ENCODE results near the gene TMEM200B. TPM values are rescaled to one million over a fixed set of nuclear protein-coding genes. Genes with fewer than 3 reads are reported as not detected.

Gene TMEM200B
- total RNA-seq, 1 donor from 2014 or later = 25.8 TPM

DNA sequence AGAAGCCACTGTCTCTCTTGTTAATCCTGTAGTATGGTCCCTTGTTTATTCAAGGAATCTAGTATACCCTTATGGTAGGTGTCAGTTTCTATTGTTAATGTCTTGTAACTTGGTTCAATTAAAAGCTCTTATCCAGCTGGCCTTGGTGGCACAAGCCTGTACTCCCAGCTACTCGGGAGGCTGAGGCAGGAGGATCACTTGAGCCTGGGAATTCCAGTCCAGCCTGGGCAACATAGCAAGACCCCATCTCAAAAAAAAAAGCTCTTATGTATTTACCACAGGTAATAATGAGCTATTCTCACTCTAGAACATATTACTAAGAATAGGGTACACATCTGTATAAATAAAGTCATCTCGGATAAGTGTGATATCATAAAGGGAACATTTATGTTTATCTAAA lies 46.5 kb downstream of the TMEM200B start:
- DNase-seq (ENCODE audit: extremely low spot score in 2 of 2) = no peak
- Histone ChIP-seq H3K4me1 (no peaks in the 10 kb centered on the region), H3K27me3 (no peaks in the 10 kb centered on the region), H3K27ac (no peak overlapping the region), H3K36me3 (no peaks in the 10 kb centered on the region), H3K4me3 (no peak overlapping the region), H3K9me3 (no peaks in the 10 kb centered on the region)
- intact Hi-C loops (cut with DNase I) = no loop called here
- no peak for TF ChIP-seq POLR2AphosphoS5 (IDR thresholded peaks at IDR 0.05; ENCODE audit: insufficient read depth in 1 of 2, low read depth in 1 of 2)
- TF ChIP-seq, protein P1, sequence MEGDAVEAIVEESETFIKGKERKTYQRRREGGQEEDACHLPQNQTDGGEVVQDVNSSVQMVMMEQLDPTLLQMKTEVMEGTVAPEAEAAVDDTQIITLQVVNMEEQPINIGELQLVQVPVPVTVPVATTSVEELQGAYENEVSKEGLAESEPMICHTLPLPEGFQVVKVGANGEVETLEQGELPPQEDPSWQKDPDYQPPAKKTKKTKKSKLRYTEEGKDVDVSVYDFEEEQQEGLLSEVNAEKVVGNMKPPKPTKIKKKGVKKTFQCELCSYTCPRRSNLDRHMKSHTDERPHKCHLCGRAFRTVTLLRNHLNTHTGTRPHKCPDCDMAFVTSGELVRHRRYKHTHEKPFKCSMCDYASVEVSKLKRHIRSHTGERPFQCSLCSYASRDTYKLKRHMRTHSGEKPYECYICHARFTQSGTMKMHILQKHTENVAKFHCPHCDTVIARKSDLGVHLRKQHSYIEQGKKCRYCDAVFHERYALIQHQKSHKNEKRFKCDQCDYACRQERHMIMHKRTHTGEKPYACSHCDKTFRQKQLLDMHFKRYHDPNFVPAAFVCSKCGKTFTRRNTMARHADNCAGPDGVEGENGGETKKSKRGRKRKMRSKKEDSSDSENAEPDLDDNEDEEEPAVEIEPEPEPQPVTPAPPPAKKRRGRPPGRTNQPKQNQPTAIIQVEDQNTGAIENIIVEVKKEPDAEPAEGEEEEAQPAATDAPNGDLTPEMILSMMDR (IDR thresholded peaks at IDR 0.05) = no peak
- no peak for TF ChIP-seq POLR2A (IDR thresholded peaks at IDR 0.05)

Small RNA genes within 50 kb of the gene (small RNA-seq; reads per million reads assigned to genes)
- not detected for gene RF02271

Other genes starting within 250 kb of the TMEM200B start
- gene EPB41, start 209.3 kb downstream of the TMEM200B start, total RNA-seq = 39.8 TPM
- 67.8 TPM for gene SRSF4, start 58.0 kb upstream of the TMEM200B start, total RNA-seq
- gene MECR, start 107.0 kb upstream of the TMEM200B start, total RNA-seq = 16.9 TPM
- 37.3 TPM for gene PTPRU, start 112.6 kb upstream of the TMEM200B start, total RNA-seq